ENCODE measurements around the gene RINL. TPM values are rescaled to one million over a fixed set of nuclear protein-coding genes. Genes with fewer than 3 reads are reported as not detected.

Gene RINL
- total RNA-seq, 1 donor from 2014 or later: 65.0 TPM

- Mint-ChIP-seq H3K27me3 (no peaks in the 10 kb centered on the region), H3K27ac (no peak overlapping the region), H3K4me3 (no peak overlapping the region), H3K4me1 (no peaks in the 10 kb centered on the region), H3K36me3 (ENCODE audit: low read depth) (peaks cover 35% of the 10 kb centered on the region), H3K9me3 (no peaks in the 10 kb centered on the region)
- no peak for DNase-seq
- TF ChIP-seq, protein P1, sequence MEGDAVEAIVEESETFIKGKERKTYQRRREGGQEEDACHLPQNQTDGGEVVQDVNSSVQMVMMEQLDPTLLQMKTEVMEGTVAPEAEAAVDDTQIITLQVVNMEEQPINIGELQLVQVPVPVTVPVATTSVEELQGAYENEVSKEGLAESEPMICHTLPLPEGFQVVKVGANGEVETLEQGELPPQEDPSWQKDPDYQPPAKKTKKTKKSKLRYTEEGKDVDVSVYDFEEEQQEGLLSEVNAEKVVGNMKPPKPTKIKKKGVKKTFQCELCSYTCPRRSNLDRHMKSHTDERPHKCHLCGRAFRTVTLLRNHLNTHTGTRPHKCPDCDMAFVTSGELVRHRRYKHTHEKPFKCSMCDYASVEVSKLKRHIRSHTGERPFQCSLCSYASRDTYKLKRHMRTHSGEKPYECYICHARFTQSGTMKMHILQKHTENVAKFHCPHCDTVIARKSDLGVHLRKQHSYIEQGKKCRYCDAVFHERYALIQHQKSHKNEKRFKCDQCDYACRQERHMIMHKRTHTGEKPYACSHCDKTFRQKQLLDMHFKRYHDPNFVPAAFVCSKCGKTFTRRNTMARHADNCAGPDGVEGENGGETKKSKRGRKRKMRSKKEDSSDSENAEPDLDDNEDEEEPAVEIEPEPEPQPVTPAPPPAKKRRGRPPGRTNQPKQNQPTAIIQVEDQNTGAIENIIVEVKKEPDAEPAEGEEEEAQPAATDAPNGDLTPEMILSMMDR (IDR thresholded peaks at IDR 0.05): no peak
- intact Hi-C loops (cut with micrococcal nuclease): no loop called here
- ATAC-seq (ENCODE audit: low read depth): no peak
- ChIA-PET CTCF (no interaction called here), POLR2A (no interaction called here)
Observed at GRCh38 chr19:38920602-38921419, 42.7 kb upstream of the RINL start.

DNA sequence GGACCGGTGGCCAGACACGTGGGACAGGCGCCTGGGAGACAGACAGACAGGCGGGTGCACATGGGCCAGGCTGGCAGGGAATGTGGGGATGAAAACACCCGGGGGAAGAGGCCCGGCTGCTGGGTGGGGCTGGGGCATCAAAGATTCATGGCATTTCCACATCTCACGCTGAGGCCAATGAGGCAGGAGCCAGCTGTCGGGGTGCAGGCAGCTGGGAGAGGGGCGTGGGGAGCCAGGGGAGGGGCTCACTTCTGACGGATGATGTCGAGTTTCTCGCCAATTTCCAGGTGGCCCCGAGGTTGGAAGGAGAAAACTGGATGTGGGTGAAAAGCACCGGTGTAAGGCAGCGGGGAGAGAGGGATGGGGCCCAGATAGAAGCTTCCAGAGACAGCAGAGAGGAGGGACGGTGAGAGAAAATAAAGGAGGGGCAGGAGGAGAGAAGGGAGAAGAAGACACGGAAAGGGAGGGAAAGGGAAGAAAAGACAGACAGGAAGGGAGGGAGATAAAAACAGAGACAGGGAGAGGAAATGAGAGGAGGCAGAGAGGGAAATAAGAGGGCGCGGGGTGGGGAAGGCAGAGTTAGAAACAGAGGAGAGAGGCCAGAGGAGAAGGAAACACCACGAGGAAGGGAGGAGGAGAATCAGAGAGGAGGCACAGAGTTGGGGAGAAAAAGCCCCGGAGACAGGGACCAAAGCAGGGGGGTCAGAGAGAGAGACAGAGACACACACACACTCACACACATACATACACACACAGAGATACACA is 41.9 kb upstream of the RINL start:
- CTCF ChIA-PET: no interaction called here
- H3K9me3 Mint-ChIP-seq: no peaks in the 10 kb centered on the region
- no peak for DNase-seq

GRCh38 chr19:38918526-38918925 is 40.5 kb upstream of the RINL start:
- CTCF ChIA-PET: no interaction called here
- Mint-ChIP-seq H3K4me1 (no peaks in the 10 kb centered on the region), H3K4me3 (no peak overlapping the region), H3K27ac (no peak overlapping the region), H3K36me3 (ENCODE audit: low read depth) (peaks cover 18% of the 10 kb centered on the region), H3K9me3 (no peaks in the 10 kb centered on the region), H3K27me3 (no peaks in the 10 kb centered on the region)
- POLR2A ChIA-PET: no interaction called here
- TF ChIP-seq, protein P1 (IDR thresholded peaks at IDR 0.05): no peak
- intact Hi-C loops (cut with micrococcal nuclease): no loop called here
- ATAC-seq (ENCODE audit: low read depth) (no peak), DNase-seq (no peak)

More for the DNA sequence above, 41.9 kb upstream of the RINL start:
- intact Hi-C loops (cut with micrococcal nuclease): no loop called here
- TF ChIP-seq, protein P1 (IDR thresholded peaks at IDR 0.05): no peak
- no peaks in the 10 kb centered on the region for H3K4me1 Mint-ChIP-seq
- no peak overlapping the region for H3K27ac Mint-ChIP-seq
- ATAC-seq (ENCODE audit: low read depth): no peak
- H3K4me3 Mint-ChIP-seq: no peak overlapping the region
- H3K36me3 Mint-ChIP-seq (ENCODE audit: low read depth): peaks cover 30% of the 10 kb centered on the region
- POLR2A ChIA-PET: no interaction called here
- no peaks in the 10 kb centered on the region for H3K27me3 Mint-ChIP-seq

GRCh38 chr19:38917921-38918491 is 39.9 kb upstream of the RINL start:
- no peak for DNase-seq
- intact Hi-C loops (cut with micrococcal nuclease): no loop called here
- CTCF ChIA-PET: no interaction called here
- Mint-ChIP-seq H3K27me3 (no peaks in the 10 kb centered on the region), H3K36me3 (ENCODE audit: low read depth) (peaks cover 18% of the 10 kb centered on the region), H3K4me3 (no peak overlapping the region), H3K9me3 (no peaks in the 10 kb centered on the region), H3K4me1 (no peaks in the 10 kb centered on the region), H3K27ac (no peak overlapping the region)
- ATAC-seq (ENCODE audit: low read depth): no peak
- POLR2A ChIA-PET: interaction anchor here (0.6 to 1.2 kb wide), 3 partner anchors 10 to 384 kb away, joined by 4 to 7 read pairs (median 6); no protein-coding TSS in a partner anchor
- TF ChIP-seq, protein P1 (IDR thresholded peaks at IDR 0.05): no peak

DNA sequence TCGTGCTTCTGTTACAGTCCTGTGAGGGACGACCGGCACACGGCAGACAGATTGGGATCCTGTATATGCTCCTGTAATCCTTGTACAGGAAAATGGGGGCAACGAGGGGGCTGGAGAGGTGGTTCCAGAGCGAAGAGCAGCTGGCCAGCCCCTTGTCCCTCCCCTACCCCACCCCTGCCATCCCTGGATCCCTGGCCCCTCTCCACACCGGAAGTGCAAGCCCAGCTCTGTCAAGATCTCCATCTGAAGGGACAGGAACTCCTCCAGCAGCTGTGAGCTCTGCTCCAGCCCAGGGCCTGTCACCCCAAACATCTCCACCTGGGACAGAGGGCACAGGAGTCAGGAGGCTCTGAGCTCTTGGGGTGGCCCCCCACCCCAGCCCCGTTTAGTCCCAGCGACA is 39.4 kb upstream of the RINL start:
- Mint-ChIP-seq H3K27me3 (no peaks in the 10 kb centered on the region), H3K4me1 (no peaks in the 10 kb centered on the region), H3K27ac (no peak overlapping the region), H3K9me3 (no peaks in the 10 kb centered on the region), H3K36me3 (ENCODE audit: low read depth) (peaks cover 16% of the 10 kb centered on the region), H3K4me3 (no peak overlapping the region)
- TF ChIP-seq, protein P1 (IDR thresholded peaks at IDR 0.05): no peak
- intact Hi-C loops (cut with micrococcal nuclease): no loop called here
- ChIA-PET CTCF (no interaction called here), POLR2A (interaction anchor here (0.6 to 1.2 kb wide), 3 partner anchors 10 to 384 kb away, joined by 4 to 7 read pairs (median 6); no protein-coding TSS in a partner anchor)
- DNase-seq: no peak
- no peak for ATAC-seq (ENCODE audit: low read depth)

Data from activated B cell treated with CpG ODN at 0.5 μM for 24 hours (primary cell).